Ovary (tissue), 9 donors: Measurements from ENCODE around the gene ZNF470. TPM values are rescaled to one million over a fixed set of nuclear protein-coding genes. Genes with fewer than 3 reads are reported as not detected.

Experiments
- DNase-seq, 5 donors: peaks; one replicate each; pipeline ENCODE4 v3.0.0-alpha.2; 2019 to 2020
- H3K27ac ChIP-seq, 2 donors: fragments of 200-600 bp; one replicate each; pipeline versions ENCODE4 v1.5.1 to v1.8.0; 2019 to 2022
- H3K27me3 ChIP-seq: fragments of 200-600 bp; one replicate; pipeline ENCODE4 v1.8.0; 2022
- H3K36me3 ChIP-seq: fragments of 200-600 bp; sonication (generic); one replicate; pipeline ENCODE4 v1.5.1; 2019
- H3K4me1 ChIP-seq: one replicate; pipeline ENCODE4 v1.8.1; 2013; ENCODE audit warnings: mild to moderate bottlenecking, moderate library complexity; ENCODE audit not compliant: insufficient read depth
- H3K4me3 ChIP-seq: fragments of 200-600 bp; sonication (generic); one replicate; pipeline ENCODE4 v1.5.1; 2017
- H3K9me3 ChIP-seq, 2 donors: fragments of 200-600 bp in 1 of 2; sonication (generic) in 1 of 2; one replicate each; pipeline versions ENCODE4 v1.5.1 to v1.8.1; 2013 to 2019; ENCODE audit warnings: mild to moderate bottlenecking in 1 of 2, moderate library complexity in 1 of 2
- CTCF ChIP-seq, 3 donors: fragments of 450-650 bp in 2 of 3; fragments of 200-600 bp in 1 of 3; IDR thresholded peaks; one replicate each; pipeline versions ENCODE4 v1.5.1 to v1.8.0; 2016 to 2022; ENCODE audit warnings: antibody characterized with exemption in 3 of 3, mild to moderate bottlenecking in 1 of 3
- EP300 ChIP-seq: sonication (generic); formaldehyde crosslinking; IDR thresholded peaks from one replicate; pipeline ENCODE4 v1.6.1; 2017; ENCODE audit warnings: antibody characterized with exemption
- POLR2A ChIP-seq: fragments of 450-650 bp; IDR thresholded peaks from one replicate; pipeline ENCODE4 v1.6.1; 2017; ENCODE audit warnings: antibody characterized with exemption, mild to moderate bottlenecking, moderate library complexity
- WGBS, 3 donors: extraction: QIAGEN DNeasy Blood & Tissue Kit in 1 of 3; methylation state at CpG; one replicate each; pipeline versions ENCODE4 v1.1.5 to v1.1.7; 2013 to 2017; 5-methylcytosine and 5-hydroxymethylcytosine counted together
- intact Hi-C, 4 donors: fragments of 100-400 bp; cut with DNase I; formaldehyde crosslinking; loops; one replicate each; pipeline versions ENCODE4 v1.11.0 to v1.15.1; 2022 to 2023
- polyA plus RNA-seq, 2 donors: library from polyadenylated mRNA; stranded (reverse); fragments of 200-250 nt in 1 of 2; fragments of 350-450 nt in 1 of 2; fragmentation: Illumina TruSeq in 1 of 2; extraction: RNeasy Lipid Tissue Mini Kit (QIAGEN cat#74804) in 1 of 2; gene quantifications; one replicate each; pipeline ENCODE4 v1.2.3, GENCODE V29; 2013 to 2014
- total RNA-seq, 7 donors: library from RNA; depleted of rRNA in 2 of 7; stranded (reverse); fragments of >200 nt in 2 of 7; fragmentation: NEBNext Ultra II Directional in 3 of 7; extraction: Animal tissue kit (Norgen Biotek cat#: 25700) in 3 of 7; gene quantifications; one replicate each; pipeline versions ENCODE4 v1.1.0 to v1.2.4, GENCODE V29; 2016 to 2023
- donor health status: DM: no; HTN: no; CAD: no; lungs with moderate emphysema.
- donor health status: DM: no; HTN: no; CAD: no.
- donor health status: Bipolar disorder and iron deficiency.
- donor health status: DM: yes; HTN: yes; CAD: no.
- donor health status: DM: no; HTN: no; CAD: no.
- donor health status: DM: yes; HTN: yes; CAD: no.

The ZNF470 gene
- total and polyA plus RNA-seq, 9 donors = 1.7 to 7.8 (median 5.4) TPM

- intact Hi-C loops = no loop called here
- DNase-seq = no peak
- TF ChIP-seq CTCF (IDR thresholded peaks at IDR 0.05) (no peak), POLR2A (no peak), EP300 (no peak)
- peaks cover 3% of the 10 kb centered on the region for H3K36me3 ChIP-seq
- no peak overlapping the region for H3K4me3 ChIP-seq
- no peak overlapping the region for H3K27ac ChIP-seq
- H3K9me3 ChIP-seq = peaks cover 5 to 46% of the 10 kb centered on the region in 2 donors
- no peaks in the 10 kb centered on the region for H3K4me1 ChIP-seq
- 91 to 95% (median 94%) methylated on average over 37 of the region's 37 CpGs for WGBS, 3 donors
- no peaks in the 10 kb centered on the region for H3K27me3 ChIP-seq
Observed at GRCh38 chr19:56622374-56622773, 55.1 kb downstream of the ZNF470 start.

DNA sequence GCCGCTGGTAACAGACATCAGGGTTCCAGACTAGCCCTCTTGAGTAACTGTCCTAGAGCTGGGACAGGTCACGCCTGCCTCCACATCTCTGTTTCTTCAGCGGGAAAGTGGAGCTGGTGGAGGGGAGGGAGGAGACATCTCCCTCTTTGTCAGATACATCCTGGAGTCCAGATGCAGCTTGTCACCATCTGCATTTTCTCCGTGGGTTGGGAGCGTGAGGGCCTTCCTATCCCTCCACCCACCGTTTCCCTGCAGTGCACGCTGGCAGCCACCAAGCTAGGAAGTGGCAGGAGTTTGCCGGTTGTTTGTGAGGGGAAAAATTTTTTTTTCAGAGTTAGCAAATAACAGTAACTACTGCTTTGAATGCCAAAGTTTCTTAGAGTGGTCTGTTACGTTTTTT is 55.7 kb downstream of the ZNF470 start:
- Histone ChIP-seq H3K4me1 (no peaks in the 10 kb centered on the region), H3K27ac (no peak overlapping the region), H3K4me3 (no peak overlapping the region), H3K36me3 (peaks cover 3% of the 10 kb centered on the region), H3K27me3 (no peaks in the 10 kb centered on the region), H3K9me3 (peaks cover 5 to 40% of the 10 kb centered on the region in 2 donors)
- no peak for TF ChIP-seq POLR2A
- TF ChIP-seq EP300 = no peak
- no peak for TF ChIP-seq CTCF (IDR thresholded peaks at IDR 0.05)
- 81 to 89% (median 83%) methylated on average over 9 of the region's 9 CpGs for WGBS, 3 donors
- no peak for DNase-seq
- intact Hi-C loops = no loop called here

GRCh38 chr19:56625708-56626107 is 58.4 kb downstream of the ZNF470 start:
- Histone ChIP-seq H3K9me3 (peaks cover 0 to 25% of the 10 kb centered on the region in 2 donors), H3K36me3 (peaks cover 3% of the 10 kb centered on the region)
- 94% methylated on average over 9 of the region's 9 CpGs for WGBS, 3 donors

DNA sequence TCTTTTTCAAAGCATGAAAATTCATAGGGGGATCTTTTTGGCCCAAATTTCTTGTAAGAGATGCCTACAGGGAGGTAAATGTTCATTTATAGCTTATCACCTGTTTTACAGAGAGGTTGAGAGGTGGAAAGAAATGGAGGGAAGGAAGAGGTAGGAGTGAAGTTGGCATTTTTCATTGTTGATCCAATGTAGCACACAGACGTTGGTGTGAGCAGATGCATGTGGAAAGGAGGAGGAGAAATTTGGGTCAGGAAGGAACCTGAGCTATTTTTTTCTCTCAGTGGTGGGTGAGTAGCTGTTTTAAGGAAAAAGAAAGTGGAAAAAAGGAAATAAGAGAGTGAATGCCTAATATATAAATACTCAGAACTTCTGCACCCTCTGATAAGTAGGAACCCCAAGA is 65.8 kb downstream of the ZNF470 start:
- H3K4me1 ChIP-seq = no peaks in the 10 kb centered on the region
- no peaks in the 10 kb centered on the region for H3K27me3 ChIP-seq
- no peak overlapping the region for H3K4me3 ChIP-seq
- intact Hi-C loops = no loop called here
- no peaks in the 10 kb centered on the region for H3K36me3 ChIP-seq
- no peak for DNase-seq
- TF ChIP-seq EP300 = no peak
- no peak for TF ChIP-seq CTCF (IDR thresholded peaks at IDR 0.05)
- TF ChIP-seq POLR2A = no peak
- peaks cover 0 to 9% of the 10 kb centered on the region in 2 donors for H3K9me3 ChIP-seq
- no peak overlapping the region for H3K27ac ChIP-seq
- 13 to 37% (median 27%) methylated on average over 1 of the region's 1 CpG for WGBS, 3 donors

More at GRCh38 chr19:56625708-56626107, 58.4 kb downstream of the ZNF470 start:
- Histone ChIP-seq H3K27me3 (no peaks in the 10 kb centered on the region), H3K4me3 (no peak overlapping the region), H3K27ac (no peak overlapping the region), H3K4me1 (no peaks in the 10 kb centered on the region)
- TF ChIP-seq POLR2A (no peak), CTCF (IDR thresholded peaks at IDR 0.05) (no peak), EP300 (no peak)
- no peak for DNase-seq
- intact Hi-C loops = no loop called here
